Gastroesophageal sphincter (tissue), 4 donors: ENCODE results near the gene COBLL1. TPM values are rescaled to one million over a fixed set of nuclear protein-coding genes. Genes with fewer than 3 reads are reported as not detected.

Experiments used
- ATAC-seq: fragments of 150-250 bp; one replicate; pipeline ENCODE4 v1.9.1; 2016; ENCODE audit warnings: mild to moderate bottlenecking, moderate library complexity
- H3K27ac ChIP-seq, 4 donors: fragments of 200-600 bp; sonication (generic) in 3 of 4; 1 replicate in 3 of 4; 2 replicates in 1 of 4; pipeline ENCODE4 v1.5.1; 2016 to 2019
- H3K27me3 ChIP-seq: fragments of 200-600 bp; sonication (generic); one replicate; pipeline ENCODE4 v1.5.1; 2019
- H3K36me3 ChIP-seq, 2 donors: fragments of 200-600 bp; sonication (generic); one replicate each; pipeline ENCODE4 v1.5.1; 2019; ENCODE audit warnings: control low read depth in 1 of 2
- H3K4me1 ChIP-seq, 3 donors: fragments of 200-600 bp; sonication (generic); 1 replicate in 2 of 3; 2 replicates in 1 of 3; pipeline ENCODE4 v1.5.1; 2016 to 2019; ENCODE audit warnings: control low read depth in 2 of 3
- H3K4me3 ChIP-seq, 2 donors: fragments of 200-600 bp; sonication (generic); one replicate each; pipeline ENCODE4 v1.5.1; 2019; ENCODE audit warnings: mild to moderate bottlenecking in 1 of 2, moderate library complexity in 1 of 2
- H3K9me3 ChIP-seq, 3 donors: fragments of 200-600 bp; sonication (generic); one replicate each; pipeline ENCODE4 v1.5.1; 2017 to 2019; ENCODE audit warnings: control low read depth in 2 of 3
- EP300 ChIP-seq: sonication (generic); formaldehyde crosslinking; IDR thresholded peaks from one replicate; pipeline ENCODE4 v1.6.1; 2017; ENCODE audit warnings: antibody characterized with exemption, mild to moderate bottlenecking
- POLR2A ChIP-seq, 2 donors: fragments of 450-650 bp; IDR thresholded peaks; one replicate each; pipeline ENCODE4 v1.6.1; 2017; ENCODE audit warnings: antibody characterized with exemption in 2 of 2, mild to moderate bottlenecking in 2 of 2, moderate library complexity in 1 of 2
- POLR2AphosphoS5 ChIP-seq: sonication (generic); formaldehyde crosslinking; IDR thresholded peaks from one replicate; pipeline ENCODE4 v1.6.1; 2017; ENCODE audit warnings: antibody characterized with exemption
- WGBS, 2 donors: methylation state at CpG; one replicate each; pipeline ENCODE4 v1.1.5; 2018; ENCODE audit warnings: low coverage in 1 of 2; 5-methylcytosine and 5-hydroxymethylcytosine counted together
- total RNA-seq, 4 donors: library from RNA; depleted of rRNA; stranded (reverse); fragments of >200 nt; gene quantifications; one replicate each; pipeline ENCODE4 v1.1.0, GENCODE V29; 2016
- TF ChIP-seq, protein P1 (sequence below), 4 experiments: fragments of 200-600 bp in 2 of 4; fragments of 450-650 bp in 2 of 4; sonication (generic) in 1 of 4; IDR thresholded peaks; one replicate each; pipeline ENCODE4 v1.5.1; 2017 to 2019; ENCODE audit warnings: antibody characterized with exemption in 4 of 4, mild to moderate bottlenecking in 2 of 4, moderate library complexity in 2 of 4

Gene COBLL1
- total RNA-seq, 4 donors from 2014 or later: 25.7 to 71.6 (median 56.6) TPM

DNA sequence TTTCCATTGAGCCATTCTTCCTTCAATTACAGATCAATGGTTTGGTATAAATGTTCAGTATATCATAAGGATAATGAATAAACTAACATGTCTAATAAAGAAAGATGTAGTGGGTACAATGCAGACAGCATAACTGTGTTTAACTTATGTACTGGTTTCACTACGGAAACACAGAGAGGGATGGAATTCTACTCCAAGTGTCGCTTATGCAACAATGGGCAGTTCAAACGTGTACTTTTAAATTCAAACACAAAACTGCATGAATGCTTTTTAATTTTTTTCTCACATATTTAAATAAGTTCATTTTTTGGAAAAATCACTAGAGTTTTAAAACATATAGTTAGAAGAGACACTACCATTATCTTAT, 74.7 kb downstream of the COBLL1 start:
- 66 to 91% methylated on average over 3 of the region's 3 CpGs for WGBS, 2 donors
- Histone ChIP-seq H3K27ac (no peak overlapping the region), H3K36me3 (no peaks in the 10 kb centered on the region), H3K4me3 (no peak overlapping the region), H3K9me3 (no peaks in the 10 kb centered on the region), H3K4me1 (peaks cover 0 to 6% (median 0%) of the 10 kb centered on the region in 3 donors), H3K27me3 (no peaks in the 10 kb centered on the region)
- ATAC-seq: no peak
- TF ChIP-seq, protein P1, sequence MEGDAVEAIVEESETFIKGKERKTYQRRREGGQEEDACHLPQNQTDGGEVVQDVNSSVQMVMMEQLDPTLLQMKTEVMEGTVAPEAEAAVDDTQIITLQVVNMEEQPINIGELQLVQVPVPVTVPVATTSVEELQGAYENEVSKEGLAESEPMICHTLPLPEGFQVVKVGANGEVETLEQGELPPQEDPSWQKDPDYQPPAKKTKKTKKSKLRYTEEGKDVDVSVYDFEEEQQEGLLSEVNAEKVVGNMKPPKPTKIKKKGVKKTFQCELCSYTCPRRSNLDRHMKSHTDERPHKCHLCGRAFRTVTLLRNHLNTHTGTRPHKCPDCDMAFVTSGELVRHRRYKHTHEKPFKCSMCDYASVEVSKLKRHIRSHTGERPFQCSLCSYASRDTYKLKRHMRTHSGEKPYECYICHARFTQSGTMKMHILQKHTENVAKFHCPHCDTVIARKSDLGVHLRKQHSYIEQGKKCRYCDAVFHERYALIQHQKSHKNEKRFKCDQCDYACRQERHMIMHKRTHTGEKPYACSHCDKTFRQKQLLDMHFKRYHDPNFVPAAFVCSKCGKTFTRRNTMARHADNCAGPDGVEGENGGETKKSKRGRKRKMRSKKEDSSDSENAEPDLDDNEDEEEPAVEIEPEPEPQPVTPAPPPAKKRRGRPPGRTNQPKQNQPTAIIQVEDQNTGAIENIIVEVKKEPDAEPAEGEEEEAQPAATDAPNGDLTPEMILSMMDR (IDR thresholded peaks at IDR 0.05): no peak
- TF ChIP-seq POLR2AphosphoS5 (no peak), EP300 (no peak), POLR2A (IDR thresholded peaks at IDR 0.05) (no peak)

DNA sequence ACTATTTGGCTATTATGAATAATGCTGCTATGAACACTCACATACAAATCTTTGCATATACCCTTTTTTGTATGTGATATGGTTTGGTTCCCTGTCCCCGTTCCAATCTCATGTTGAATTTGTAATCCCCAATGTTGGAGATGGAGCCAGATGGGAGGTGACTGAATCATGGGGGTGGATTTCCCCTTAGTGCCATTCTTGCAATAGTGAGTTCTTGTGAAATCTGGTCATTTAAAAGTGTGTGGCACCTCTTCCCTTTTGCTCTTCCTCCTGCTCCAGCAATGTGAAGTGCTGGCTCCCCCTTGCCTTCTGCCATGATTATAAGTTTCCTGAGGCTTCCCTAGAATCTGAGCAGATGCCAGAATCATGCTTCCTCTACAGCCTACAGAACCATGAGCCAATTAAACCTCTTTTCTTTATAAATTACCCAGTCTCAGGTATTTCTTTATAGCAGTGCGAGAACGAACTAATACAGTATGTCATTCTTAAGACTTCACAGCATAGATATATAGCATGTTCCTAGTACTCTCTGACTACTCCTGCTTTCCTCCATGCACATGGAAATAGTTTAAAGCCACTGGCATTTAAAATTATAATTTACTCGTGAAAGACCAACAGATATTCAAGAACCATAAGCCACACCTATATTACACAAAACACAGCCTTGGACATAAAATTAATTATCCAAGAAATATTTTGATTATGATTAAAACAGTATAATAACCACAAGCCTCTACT, 75.2 kb downstream of the COBLL1 start:
- no peaks in the 10 kb centered on the region for H3K9me3 ChIP-seq
- no peak for ATAC-seq
- H3K4me3 ChIP-seq: no peak overlapping the region
- no peak overlapping the region for H3K27ac ChIP-seq
- no peaks in the 10 kb centered on the region for H3K36me3 ChIP-seq
- no peaks in the 10 kb centered on the region for H3K27me3 ChIP-seq
- TF ChIP-seq POLR2A (IDR thresholded peaks at IDR 0.05): no peak
- no peak for TF ChIP-seq EP300
- TF ChIP-seq, protein P1 (IDR thresholded peaks at IDR 0.05): no peak
- no peak for TF ChIP-seq POLR2AphosphoS5
- WGBS, 2 donors: 89 to 93% methylated on average over 4 of the region's 4 CpGs
- peaks cover 0 to 12% (median 0%) of the 10 kb centered on the region in 3 donors for H3K4me1 ChIP-seq

DNA sequence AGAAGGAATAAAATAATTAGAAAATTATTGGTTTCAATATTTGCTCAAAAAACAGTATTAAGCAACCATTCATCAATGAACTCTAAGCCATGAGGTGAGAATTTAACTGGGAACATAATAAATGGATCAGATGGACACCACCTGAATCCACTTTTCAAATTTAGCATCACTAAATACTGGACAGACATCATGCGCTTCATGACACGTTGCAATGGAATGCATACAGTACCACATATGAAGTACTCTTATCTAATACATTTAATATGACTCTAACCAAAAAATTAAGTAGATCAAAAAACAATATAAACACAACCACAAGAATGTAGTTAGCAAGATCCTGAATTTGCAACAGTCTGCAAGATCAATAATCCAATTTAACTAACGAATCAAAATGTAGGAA, 76.6 kb downstream of the COBLL1 start:
- Histone ChIP-seq H3K4me1 (peaks cover 0 to 12% (median 0%) of the 10 kb centered on the region in 3 donors), H3K36me3 (no peaks in the 10 kb centered on the region), H3K27me3 (no peaks in the 10 kb centered on the region), H3K27ac (no peak overlapping the region), H3K9me3 (no peaks in the 10 kb centered on the region), H3K4me3 (no peak overlapping the region)
- TF ChIP-seq EP300 (no peak), POLR2A (IDR thresholded peaks at IDR 0.05) (no peak), POLR2AphosphoS5 (no peak)
- TF ChIP-seq, protein P1 (IDR thresholded peaks at IDR 0.05): no peak
- no peak for ATAC-seq
- 84 to 91% methylated on average over 3 of the region's 3 CpGs for WGBS, 2 donors

DNA sequence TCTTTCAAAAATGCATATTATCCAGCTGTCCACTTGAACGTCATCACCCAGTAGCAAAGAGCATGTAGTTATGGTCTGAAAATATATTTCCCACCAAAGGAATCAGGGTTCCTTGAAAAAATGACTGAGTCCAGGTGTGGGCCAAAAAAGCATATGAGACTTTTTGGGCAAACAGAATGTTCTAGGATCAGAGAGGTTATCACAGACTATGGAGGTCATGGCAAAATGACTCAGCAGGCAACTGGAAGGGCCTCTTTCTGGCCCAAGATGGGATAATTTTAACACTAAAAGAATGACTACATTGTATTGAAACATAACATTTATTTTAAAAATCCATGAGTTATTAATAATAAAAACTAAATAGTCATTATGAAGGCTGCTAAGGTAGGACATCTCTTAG, 77.1 kb downstream of the COBLL1 start:
- H3K27me3 ChIP-seq: no peaks in the 10 kb centered on the region
- H3K4me1 ChIP-seq: peaks cover 0 to 12% (median 0%) of the 10 kb centered on the region in 3 donors
- H3K4me3 ChIP-seq: no peak overlapping the region
- H3K9me3 ChIP-seq: no peaks in the 10 kb centered on the region
- ATAC-seq: no peak
- H3K27ac ChIP-seq: no peak overlapping the region
- no peaks in the 10 kb centered on the region for H3K36me3 ChIP-seq
- WGBS, 2 donors: 75 to 91% methylated on average over 1 of the region's 1 CpG
- TF ChIP-seq POLR2A (IDR thresholded peaks at IDR 0.05): no peak

DNA sequence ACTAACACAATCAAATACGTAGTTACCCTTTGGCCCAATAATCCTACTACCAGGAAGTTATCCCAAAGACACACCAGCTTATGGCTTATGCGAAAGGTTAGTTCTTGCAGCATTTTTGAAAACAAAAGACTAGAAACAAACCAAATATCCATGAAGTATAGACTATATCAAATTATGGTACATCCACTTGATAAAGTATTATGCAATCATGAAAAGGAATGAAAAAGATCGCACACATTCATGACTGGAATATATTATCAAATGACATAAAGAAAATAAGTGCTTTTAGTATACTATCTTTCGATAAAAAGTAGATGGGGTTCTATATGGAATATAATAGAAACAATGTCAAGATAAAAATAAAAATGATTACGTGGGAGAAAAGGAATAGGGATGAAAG, 78.2 kb downstream of the COBLL1 start:
- no peaks in the 10 kb centered on the region for H3K36me3 ChIP-seq
- H3K4me3 ChIP-seq: no peak overlapping the region
- no peak for ATAC-seq
- no peak for TF ChIP-seq EP300
- no peak for TF ChIP-seq POLR2A (IDR thresholded peaks at IDR 0.05)
- TF ChIP-seq, protein P1 (IDR thresholded peaks at IDR 0.05): no peak
- no peak for TF ChIP-seq POLR2AphosphoS5
- 72 to 91% methylated on average over 5 of the region's 5 CpGs for WGBS, 2 donors
- H3K27me3 ChIP-seq: no peaks in the 10 kb centered on the region
- no peak overlapping the region for H3K27ac ChIP-seq
- no peaks in the 10 kb centered on the region for H3K9me3 ChIP-seq
- peaks cover 0 to 15% (median under 1%) of the 10 kb centered on the region in 3 donors for H3K4me1 ChIP-seq
